ENCODE results near the gene CDKN1C. TPM values are rescaled to one million over a fixed set of nuclear protein-coding genes. Genes with fewer than 3 reads are reported as not detected.

CDKN1C gene
- total and polyA plus RNA-seq, 2 donors (not counting 1 experiment from before 2014, with no cell fraction given) = 8.6 to 31.5 TPM

DNA sequence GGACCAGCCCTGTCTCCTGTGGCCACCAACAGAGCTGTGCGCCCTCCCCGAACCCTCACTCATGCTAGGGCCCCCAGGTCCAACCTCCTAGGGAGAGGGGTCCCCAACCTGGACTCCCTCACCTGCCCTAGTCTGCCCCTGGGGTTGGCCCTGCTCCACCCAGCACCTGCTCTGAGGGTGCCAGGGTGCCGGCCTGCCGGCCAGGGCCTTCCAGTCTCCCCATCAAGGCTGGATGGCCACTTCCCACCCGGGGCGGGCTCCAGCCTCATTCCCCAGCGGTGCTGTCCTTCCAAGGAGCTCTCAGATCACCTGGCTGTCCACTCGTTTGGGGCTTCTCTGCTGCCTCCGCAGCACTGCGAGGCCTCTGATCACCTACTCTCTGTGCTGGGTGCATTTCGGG, 39.1 kb downstream of the CDKN1C start:
- no peaks in the 10 kb centered on the region for H4K20me1 ChIP-seq (ENCODE audit: control insufficient read depth, extremely low read depth, insufficient read depth, low read length)
- H3K27me3 ChIP-seq (ENCODE audit: control insufficient read depth, insufficient read depth, low read length) = no peaks in the 10 kb centered on the region
- no peak for TF ChIP-seq EZH2 (IDR thresholded peaks at IDR 0.05; ENCODE audit: low read length, missing control alignments)
- TF ChIP-seq, protein P1, sequence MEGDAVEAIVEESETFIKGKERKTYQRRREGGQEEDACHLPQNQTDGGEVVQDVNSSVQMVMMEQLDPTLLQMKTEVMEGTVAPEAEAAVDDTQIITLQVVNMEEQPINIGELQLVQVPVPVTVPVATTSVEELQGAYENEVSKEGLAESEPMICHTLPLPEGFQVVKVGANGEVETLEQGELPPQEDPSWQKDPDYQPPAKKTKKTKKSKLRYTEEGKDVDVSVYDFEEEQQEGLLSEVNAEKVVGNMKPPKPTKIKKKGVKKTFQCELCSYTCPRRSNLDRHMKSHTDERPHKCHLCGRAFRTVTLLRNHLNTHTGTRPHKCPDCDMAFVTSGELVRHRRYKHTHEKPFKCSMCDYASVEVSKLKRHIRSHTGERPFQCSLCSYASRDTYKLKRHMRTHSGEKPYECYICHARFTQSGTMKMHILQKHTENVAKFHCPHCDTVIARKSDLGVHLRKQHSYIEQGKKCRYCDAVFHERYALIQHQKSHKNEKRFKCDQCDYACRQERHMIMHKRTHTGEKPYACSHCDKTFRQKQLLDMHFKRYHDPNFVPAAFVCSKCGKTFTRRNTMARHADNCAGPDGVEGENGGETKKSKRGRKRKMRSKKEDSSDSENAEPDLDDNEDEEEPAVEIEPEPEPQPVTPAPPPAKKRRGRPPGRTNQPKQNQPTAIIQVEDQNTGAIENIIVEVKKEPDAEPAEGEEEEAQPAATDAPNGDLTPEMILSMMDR (conservative IDR thresholded peaks at IDR 0.05 in 1 of 2, IDR thresholded peaks at IDR 0.05 in 1 of 2; ENCODE audit: low read depth in 1 of 2, low read length in 2 of 2) = no peak
- no peak overlapping the region for H3K27ac ChIP-seq (ENCODE audit: insufficient read depth, low read length)
- H3K79me2 ChIP-seq (ENCODE audit: control insufficient read depth, insufficient read depth, low read length) = no peaks in the 10 kb centered on the region
- no peaks in the 10 kb centered on the region for H3K4me1 ChIP-seq (ENCODE audit: control insufficient read depth, extremely low read depth, insufficient read depth, low read length)
- no peaks in the 10 kb centered on the region for H3K36me3 ChIP-seq (ENCODE audit: control insufficient read depth, insufficient read depth, low read length)
- no peak overlapping the region for H3K4me2 ChIP-seq (ENCODE audit: extremely low read depth, insufficient read depth, low read length)
- H3K9me3 ChIP-seq (ENCODE audit: control insufficient read depth, insufficient read depth, low read depth, low read length) = no peaks in the 10 kb centered on the region
- no peak for DNase-seq (ENCODE audit: low read depth in 2 of 2)
- no peak overlapping the region for H2AFZ ChIP-seq (ENCODE audit: low read length)
- H3K4me3 ChIP-seq (replicated peaks in 1 of 4; ENCODE audit: control extremely low read depth in 1 of 4, insufficient read depth in 1 of 4, low read depth in 3 of 4, low read length in 4 of 4) = no peak overlapping the region
- H3K9ac ChIP-seq (ENCODE audit: insufficient read depth, low read length) = no peak overlapping the region

DNA sequence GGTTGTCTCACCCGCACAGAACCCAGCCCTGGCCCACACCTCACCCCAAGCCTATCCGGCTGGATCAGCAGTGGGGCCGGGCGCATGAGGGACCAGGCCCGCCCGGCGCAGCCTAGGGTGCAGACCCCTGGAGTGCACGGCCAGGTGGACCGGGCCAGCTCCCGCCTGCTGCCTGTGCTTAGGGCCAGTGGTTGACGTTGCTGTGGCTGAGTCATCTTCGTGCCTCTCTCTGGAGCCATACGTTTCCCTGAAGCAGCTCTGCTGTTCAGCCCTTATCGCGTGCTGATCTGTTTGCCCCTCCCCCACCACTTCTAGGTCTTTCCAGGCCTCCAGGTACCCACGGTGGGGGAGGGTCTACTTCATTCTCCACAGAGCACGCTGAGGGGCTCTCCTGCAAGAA, 39.5 kb downstream of the CDKN1C start:
- no peaks in the 10 kb centered on the region for H3K9me3 ChIP-seq (ENCODE audit: control insufficient read depth, insufficient read depth, low read depth, low read length)
- H3K4me1 ChIP-seq (ENCODE audit: control insufficient read depth, extremely low read depth, insufficient read depth, low read length) = no peaks in the 10 kb centered on the region
- H3K36me3 ChIP-seq (ENCODE audit: control insufficient read depth, insufficient read depth, low read length) = no peaks in the 10 kb centered on the region
- H3K27ac ChIP-seq (ENCODE audit: insufficient read depth, low read length) = no peak overlapping the region
- no peak for TF ChIP-seq EZH2 (IDR thresholded peaks at IDR 0.05; ENCODE audit: low read length, missing control alignments)
- TF ChIP-seq, protein P1 (conservative IDR thresholded peaks at IDR 0.05 in 1 of 2, IDR thresholded peaks at IDR 0.05 in 1 of 2; ENCODE audit: low read depth in 1 of 2, low read length in 2 of 2) = no peak
- no peaks in the 10 kb centered on the region for H4K20me1 ChIP-seq (ENCODE audit: control insufficient read depth, extremely low read depth, insufficient read depth, low read length)
- H2AFZ ChIP-seq (ENCODE audit: low read length) = no peak overlapping the region
- H3K79me2 ChIP-seq (ENCODE audit: control insufficient read depth, insufficient read depth, low read length) = no peaks in the 10 kb centered on the region
- no peaks in the 10 kb centered on the region for H3K27me3 ChIP-seq (ENCODE audit: control insufficient read depth, insufficient read depth, low read length)
- no peak overlapping the region for H3K9ac ChIP-seq (ENCODE audit: insufficient read depth, low read length)
- H3K4me3 ChIP-seq (replicated peaks in 1 of 4; ENCODE audit: control extremely low read depth in 1 of 4, insufficient read depth in 1 of 4, low read depth in 3 of 4, low read length in 4 of 4) = no peak overlapping the region
- no peak overlapping the region for H3K4me2 ChIP-seq (ENCODE audit: extremely low read depth, insufficient read depth, low read length)
- DNase-seq (ENCODE audit: low read depth in 2 of 2) = peak in 1 of 2 donors; percentile 68

DNA sequence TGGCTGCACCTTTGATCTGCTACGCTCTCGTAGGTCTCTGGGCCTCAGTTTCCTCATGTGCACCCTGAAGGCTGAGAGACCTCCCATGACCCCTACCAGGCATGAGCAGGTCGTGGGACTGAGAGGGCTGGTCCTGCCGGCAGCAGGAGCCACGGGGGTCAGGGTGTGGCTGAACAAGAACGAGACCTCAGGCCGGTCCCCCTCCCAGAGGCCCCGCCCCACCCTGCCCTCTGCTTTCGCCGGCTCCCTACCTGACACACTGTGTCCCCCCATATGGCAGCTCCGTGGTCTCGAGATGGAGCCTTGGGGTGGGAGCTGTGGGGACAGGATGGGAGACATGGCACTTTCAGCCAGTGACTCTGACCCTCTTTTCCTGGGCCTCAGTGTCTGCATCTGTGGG, 40.6 kb downstream of the CDKN1C start:
- H3K27me3 ChIP-seq (ENCODE audit: control insufficient read depth, insufficient read depth, low read length) = no peaks in the 10 kb centered on the region
- H3K79me2 ChIP-seq (ENCODE audit: control insufficient read depth, insufficient read depth, low read length) = no peaks in the 10 kb centered on the region
- H3K27ac ChIP-seq (ENCODE audit: insufficient read depth, low read length) = no peak overlapping the region
- no peak for DNase-seq (ENCODE audit: low read depth in 2 of 2)
- no peak overlapping the region for H3K4me3 ChIP-seq (replicated peaks in 1 of 4; ENCODE audit: control extremely low read depth in 1 of 4, insufficient read depth in 1 of 4, low read depth in 3 of 4, low read length in 4 of 4)
- TF ChIP-seq, protein P1 (conservative IDR thresholded peaks at IDR 0.05 in 1 of 2, IDR thresholded peaks at IDR 0.05 in 1 of 2; ENCODE audit: low read depth in 1 of 2, low read length in 2 of 2) = no peak
- TF ChIP-seq EZH2 (IDR thresholded peaks at IDR 0.05; ENCODE audit: low read length, missing control alignments) = no peak
- no peak overlapping the region for H2AFZ ChIP-seq (ENCODE audit: low read length)
- no peaks in the 10 kb centered on the region for H3K9me3 ChIP-seq (ENCODE audit: control insufficient read depth, insufficient read depth, low read depth, low read length)
- H3K4me2 ChIP-seq (ENCODE audit: extremely low read depth, insufficient read depth, low read length) = no peak overlapping the region
- H3K36me3 ChIP-seq (ENCODE audit: control insufficient read depth, insufficient read depth, low read length) = no peaks in the 10 kb centered on the region
- H3K4me1 ChIP-seq (ENCODE audit: control insufficient read depth, extremely low read depth, insufficient read depth, low read length) = no peaks in the 10 kb centered on the region
- no peaks in the 10 kb centered on the region for H4K20me1 ChIP-seq (ENCODE audit: control insufficient read depth, extremely low read depth, insufficient read depth, low read length)
- H3K9ac ChIP-seq (ENCODE audit: insufficient read depth, low read length) = no peak overlapping the region

Measured in fibroblast of lung (primary cell).